Fibroblast of the aortic adventitia (primary cell): ENCODE results near the gene DRC7. TPM values are rescaled to one million over a fixed set of nuclear protein-coding genes. Genes with fewer than 3 reads are reported as not detected.

ENCODE experiments used
- DNase-seq: peaks from one replicate; pipeline ENCODE4 v3.0.0-alpha.2; 2010; ENCODE audit warnings: low read depth
- H3K4me3 ChIP-seq: 2 replicates; pipeline ENCODE4 v1.5.1; 2011; ENCODE audit warnings: low read depth, mild to moderate bottlenecking, control low read depth, low read length, moderate library complexity
- total RNA-seq: library from RNA; depleted of rRNA; stranded (reverse); fragments of >200 nt; gene quantifications from 2 replicates; pipeline ENCODE4 v1.2.3, GENCODE V29; 2012; ENCODE audit warnings: low replicate concordance
- TF ChIP-seq, protein P1 (sequence below): IDR thresholded peaks from 2 replicates; pipeline ENCODE4 v1.5.1; 2011; ENCODE audit warnings: mild to moderate bottlenecking, low read length, control low read depth, inconsistent platforms; ENCODE audit not compliant: insufficient read depth

Gene DRC7
- total RNA-seq, 1 donor = 0.09 TPM

DNA sequence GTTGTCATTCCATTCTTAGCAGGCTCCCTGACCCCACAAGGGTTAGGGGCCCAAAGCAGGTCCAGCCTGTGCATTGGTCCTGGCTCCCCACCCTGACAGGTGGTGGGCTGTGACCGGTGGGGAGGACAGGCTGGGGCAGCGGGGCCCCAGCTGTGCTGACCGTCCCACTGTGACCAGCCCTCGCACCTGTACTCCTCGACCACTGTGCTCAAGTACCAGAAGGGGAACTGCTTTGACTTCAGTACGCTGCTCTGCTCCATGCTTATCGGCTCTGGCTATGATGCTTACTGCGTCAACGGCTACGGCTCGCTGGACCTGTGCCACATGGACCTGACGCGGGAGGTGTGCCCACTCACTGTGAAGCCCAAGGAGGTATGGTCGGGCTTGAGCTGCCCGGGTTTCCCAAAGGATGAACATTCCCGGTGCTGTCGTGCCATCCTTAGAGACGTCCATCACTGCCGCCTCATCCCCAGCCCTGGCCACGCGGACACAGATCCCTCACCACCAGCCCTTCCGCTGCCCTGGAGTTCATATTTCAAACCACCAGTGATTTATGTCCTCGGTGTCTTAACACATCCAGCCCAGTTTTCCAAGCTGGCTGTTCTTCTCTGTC is 7.3 kb downstream of the DRC7 start:
- DNase-seq = no peak
- TF ChIP-seq, protein P1, sequence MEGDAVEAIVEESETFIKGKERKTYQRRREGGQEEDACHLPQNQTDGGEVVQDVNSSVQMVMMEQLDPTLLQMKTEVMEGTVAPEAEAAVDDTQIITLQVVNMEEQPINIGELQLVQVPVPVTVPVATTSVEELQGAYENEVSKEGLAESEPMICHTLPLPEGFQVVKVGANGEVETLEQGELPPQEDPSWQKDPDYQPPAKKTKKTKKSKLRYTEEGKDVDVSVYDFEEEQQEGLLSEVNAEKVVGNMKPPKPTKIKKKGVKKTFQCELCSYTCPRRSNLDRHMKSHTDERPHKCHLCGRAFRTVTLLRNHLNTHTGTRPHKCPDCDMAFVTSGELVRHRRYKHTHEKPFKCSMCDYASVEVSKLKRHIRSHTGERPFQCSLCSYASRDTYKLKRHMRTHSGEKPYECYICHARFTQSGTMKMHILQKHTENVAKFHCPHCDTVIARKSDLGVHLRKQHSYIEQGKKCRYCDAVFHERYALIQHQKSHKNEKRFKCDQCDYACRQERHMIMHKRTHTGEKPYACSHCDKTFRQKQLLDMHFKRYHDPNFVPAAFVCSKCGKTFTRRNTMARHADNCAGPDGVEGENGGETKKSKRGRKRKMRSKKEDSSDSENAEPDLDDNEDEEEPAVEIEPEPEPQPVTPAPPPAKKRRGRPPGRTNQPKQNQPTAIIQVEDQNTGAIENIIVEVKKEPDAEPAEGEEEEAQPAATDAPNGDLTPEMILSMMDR = no peak
- H3K4me3 ChIP-seq = no peak overlapping the region

- TF ChIP-seq, protein P1 = no peak
Measured at GRCh38 chr16:57703416-57704010, 8.9 kb downstream of the DRC7 start.

DNA sequence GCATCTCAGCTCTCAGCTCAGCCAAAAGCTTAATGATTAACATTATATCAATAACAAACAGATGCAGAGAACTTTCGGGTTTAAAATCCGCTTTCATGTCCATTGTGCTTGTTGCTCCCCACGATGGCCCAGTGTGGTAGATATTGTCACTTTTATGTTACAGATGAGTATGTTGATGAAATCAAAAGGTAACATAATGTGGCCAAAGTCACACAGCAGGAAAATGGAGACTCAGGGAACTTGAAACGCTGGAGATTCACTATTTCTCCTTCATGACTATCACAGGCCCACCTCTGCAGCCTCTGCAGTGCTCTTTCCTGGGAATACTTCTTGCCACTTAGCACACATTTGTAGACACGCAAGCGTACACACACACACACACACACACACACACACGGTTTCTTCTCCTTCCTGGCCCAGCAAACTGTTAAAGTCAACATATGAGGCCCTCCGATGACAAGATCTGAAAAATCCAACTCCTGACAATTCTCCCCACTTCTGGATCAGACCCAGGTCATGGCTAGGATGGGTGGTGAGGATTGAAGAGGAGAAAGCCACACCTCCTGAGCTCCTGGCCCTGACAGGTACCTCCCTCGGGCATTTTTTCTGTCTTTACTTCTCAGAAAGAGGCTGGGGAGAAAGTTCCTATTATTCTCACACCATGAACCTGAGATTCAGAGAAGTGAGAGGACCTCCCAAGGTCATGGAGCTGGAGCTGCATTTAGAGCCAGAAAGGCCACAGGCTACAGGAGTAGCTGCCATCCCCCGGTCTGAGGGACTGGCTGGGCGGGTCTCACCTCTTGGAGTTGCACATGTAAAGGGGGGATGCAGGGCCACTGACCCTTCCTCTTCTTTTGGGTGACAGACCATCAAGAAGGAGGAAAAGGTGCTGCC is 9.7 kb downstream of the DRC7 start:
- DNase-seq = no peak
- H3K4me3 ChIP-seq = no peak overlapping the region
- TF ChIP-seq, protein P1 = no peak

More at GRCh38 chr16:57703416-57704010, 8.9 kb downstream of the DRC7 start:
- no peak overlapping the region for H3K4me3 ChIP-seq
- DNase-seq = no peak

GRCh38 chr16:57704905-57705852 is 10.6 kb downstream of the DRC7 start:
- DNase-seq = no peak
- H3K4me3 ChIP-seq = no peak overlapping the region
- TF ChIP-seq, protein P1 = no peak

GRCh38 chr16:57706717-57707116 is 12.1 kb downstream of the DRC7 start:
- no peak overlapping the region for H3K4me3 ChIP-seq
- TF ChIP-seq, protein P1 = no peak
- DNase-seq = no peak

- TF ChIP-seq, protein P1 = no peak
- no peak for DNase-seq
- no peak overlapping the region for H3K4me3 ChIP-seq
Measured at GRCh38 chr16:57707331-57707730, 12.7 kb downstream of the DRC7 start.
